H1 (cell line): ENCODE data around the gene TIE1.

Experiments
- BRCA1 ChIP-seq: IDR thresholded peaks from 2 replicates; pipeline ENCODE4 v1.6.1; 2012; ENCODE audit warnings: low read depth, low read length, improper control_type of control experiment
- CEBPB ChIP-seq: IDR thresholded peaks from 2 replicates; pipeline ENCODE4 v1.6.1; 2012; ENCODE audit warnings: low read depth, low read length
- CHD7 ChIP-seq: fragments of 300-600 bp; sonication (generic); IDR thresholded peaks from 2 replicates; pipeline ENCODE4 v1.7.1; 2012; ENCODE audit warnings: low read length, moderate library complexity, mild to moderate bottlenecking, inconsistent platforms; ENCODE audit not compliant: insufficient replicate concordance
- CTCF ChIP-seq, 3 experiments: IDR thresholded peaks; 1 replicate in 2 of 3; 2 replicates in 1 of 3; pipeline versions ENCODE4 v1.5.1 to v1.6.1; 2011; ENCODE audit warnings: low read length in 3 of 3, mild to moderate bottlenecking in 3 of 3, inconsistent platforms in 2 of 3, low read depth in 1 of 3, moderate library complexity in 1 of 3; ENCODE audit not compliant: insufficient read depth in 1 of 3; ENCODE audit errors: control extremely low read depth in 1 of 3
- EP300 ChIP-seq, 2 experiments: IDR thresholded peaks; 1 replicate in 1 of 2; 2 replicates in 1 of 2; pipeline ENCODE4 v1.6.1; 2011 to 2012; ENCODE audit warnings: low read depth in 2 of 2, low read length in 2 of 2, mild to moderate bottlenecking in 2 of 2, borderline replicate concordance in 1 of 2, inconsistent platforms in 1 of 2, moderate library complexity in 1 of 2
- EZH2 ChIP-seq: fragments of 200-600 bp; sonication (generic); IDR thresholded peaks from 2 replicates; pipeline ENCODE4 v1.7.1; 2012; ENCODE audit warnings: low read depth, mild to moderate bottlenecking, moderate library complexity, low read length, inconsistent platforms; ENCODE audit not compliant: severe bottlenecking
- HDAC2 ChIP-seq, 2 experiments: fragments of 300-600 bp in 1 of 2; sonication (generic) in 1 of 2; IDR thresholded peaks; 2 replicates each; pipeline ENCODE4 v1.6.1; 2011 to 2012; ENCODE audit warnings: low read depth in 2 of 2, low read length in 2 of 2, mild to moderate bottlenecking in 2 of 2, moderate library complexity in 2 of 2, borderline replicate concordance in 1 of 2, inconsistent platforms in 1 of 2
- KDM1A ChIP-seq: fragments of 200-600, 300-600 bp; sonication (generic); IDR thresholded peaks from 2 replicates; pipeline ENCODE4 v1.7.1; 2016; ENCODE audit warnings: mild to moderate bottlenecking, low read length, borderline replicate concordance
- MAFK ChIP-seq: IDR thresholded peaks from 2 replicates; pipeline ENCODE4 v1.6.1; 2012; ENCODE audit warnings: low read depth, mild to moderate bottlenecking, improper control_type of control experiment, low read length
- MAX ChIP-seq: IDR thresholded peaks from 2 replicates; pipeline ENCODE4 v1.6.1; 2012; ENCODE audit warnings: inconsistent platforms
- POLR2A ChIP-seq, 2 experiments: IDR thresholded peaks; 1 replicate in 1 of 2; 2 replicates in 1 of 2; pipeline ENCODE4 v1.6.1; 2011; ENCODE audit warnings: low read depth in 2 of 2, low read length in 2 of 2, mild to moderate bottlenecking in 2 of 2; ENCODE audit errors: control extremely low read depth in 1 of 2
- POLR2AphosphoS5 ChIP-seq: IDR thresholded peaks from 2 replicates; pipeline ENCODE4 v1.6.1; 2011; ENCODE audit warnings: low read depth, low read length
- TBP ChIP-seq: IDR thresholded peaks from 2 replicates; pipeline ENCODE4 v1.6.1; 2011; ENCODE audit warnings: low read depth, low read length, improper control_type of control experiment
- TCF12 ChIP-seq: IDR thresholded peaks from 2 replicates; pipeline ENCODE4 v1.6.1; 2011; ENCODE audit warnings: low read depth, mild to moderate bottlenecking, low read length

- TF ChIP-seq CTCF (IDR thresholded peaks at IDR 0.05; ENCODE audit: control extremely low read depth in 1 of 3, insufficient read depth in 1 of 3, low read depth in 1 of 3, low read length in 3 of 3) (no peak), MAFK (no peak), POLR2AphosphoS5 (no peak), CHD7 (no peak), TCF12 (no peak), EP300 (IDR thresholded peaks at IDR 0.05; ENCODE audit: borderline replicate concordance in 1 of 2, low read depth in 2 of 2, low read length in 2 of 2) (no peak), HDAC2 (IDR thresholded peaks at IDR 0.05; ENCODE audit: borderline replicate concordance in 1 of 2, low read depth in 2 of 2, low read length in 2 of 2) (no peak), BRCA1 (no peak), CEBPB (no peak), MAX (no peak), EZH2 (no peak), KDM1A (no peak), POLR2A (IDR thresholded peaks at IDR 0.05; ENCODE audit: control extremely low read depth in 1 of 2, low read depth in 2 of 2, low read length in 2 of 2) (no peak), TBP (no peak)
Measured at GRCh38 chr1:43277116-43277876, 23.5 kb upstream of the TIE1 start.
